ENCODE results near the gene MFAP4.

Gene MFAP4

GRCh38 chr17:19333736-19334290, 53.2 kb downstream of the MFAP4 start:
- H3K4me3 ChIP-seq (replicated peaks in 1 of 2; ENCODE audit: low read depth in 2 of 2, low read length in 2 of 2): no peak overlapping the region
- TF ChIP-seq CTCF (IDR thresholded peaks at IDR 0.05; ENCODE audit: low read depth, low read length): no peak
- DNase-seq (ENCODE audit: low read depth in 2 of 2): no peak

Data from cardiac fibroblast (primary cell).